Stimulated activated CD8-positive, alpha-beta memory T cell treated with anti-CD3 and anti-CD28 coated beads, Interleukin-7, amount 100 ng/mL, for 1 hour (primary cell): ENCODE data around the gene COX7B.
"Not testable (repeated sequence)": the region's sequence is repeated elsewhere in the genome, so short reads cannot be mapped to it uniquely, and the experiment has no call there.

Experiments
- DNase-seq, 2 donors: peaks; one replicate each; pipeline ENCODE4 v3.0.0-alpha.2; 2020; ENCODE audit warnings: low read depth in 2 of 2

COX7B gene, protein sequence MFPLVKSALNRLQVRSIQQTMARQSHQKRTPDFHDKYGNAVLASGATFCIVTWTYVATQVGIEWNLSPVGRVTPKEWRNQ

DNA sequence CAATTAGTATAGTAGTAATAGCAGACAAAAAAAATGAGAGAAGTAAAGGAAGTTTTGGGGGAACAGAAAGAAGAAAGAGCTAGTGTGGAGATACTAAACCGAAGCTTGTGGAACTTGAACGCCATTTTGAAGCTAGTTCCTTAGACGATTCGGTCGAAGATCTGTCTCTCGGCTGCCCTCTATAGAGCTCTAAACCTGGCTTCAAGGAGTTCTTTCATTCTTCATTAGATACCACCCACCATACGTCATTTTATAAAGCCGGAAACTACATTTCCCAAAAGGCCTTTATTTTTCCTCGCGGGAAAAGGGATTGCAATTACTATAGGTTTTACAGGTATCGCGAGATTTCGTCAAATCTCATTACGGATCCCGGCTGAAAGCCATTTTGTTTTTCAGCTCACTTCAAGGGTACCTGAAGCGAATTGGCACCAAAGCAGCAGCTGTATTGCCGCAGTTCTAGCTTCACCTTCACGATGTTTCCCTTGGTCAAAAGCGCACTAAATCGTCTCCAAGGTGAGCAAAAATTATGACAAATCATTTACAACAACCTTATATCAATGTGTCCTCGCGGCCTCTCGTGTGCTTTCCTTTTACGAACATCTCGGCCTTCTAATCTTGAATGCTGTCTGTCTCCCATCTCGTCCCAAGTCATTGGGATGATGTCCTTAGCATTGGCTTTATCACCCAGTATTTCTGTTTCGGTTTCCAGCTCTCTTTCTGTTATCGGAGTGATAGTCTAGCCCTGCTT is at the start of gene COX7B:
TSS of gene COX7B (plus strand) at position 388 of the 748 bp plus-strand sequence. CDS start at position 474, 86 bp downstream.
- DNase-seq: peak; percentile 9 to 22

DNA sequence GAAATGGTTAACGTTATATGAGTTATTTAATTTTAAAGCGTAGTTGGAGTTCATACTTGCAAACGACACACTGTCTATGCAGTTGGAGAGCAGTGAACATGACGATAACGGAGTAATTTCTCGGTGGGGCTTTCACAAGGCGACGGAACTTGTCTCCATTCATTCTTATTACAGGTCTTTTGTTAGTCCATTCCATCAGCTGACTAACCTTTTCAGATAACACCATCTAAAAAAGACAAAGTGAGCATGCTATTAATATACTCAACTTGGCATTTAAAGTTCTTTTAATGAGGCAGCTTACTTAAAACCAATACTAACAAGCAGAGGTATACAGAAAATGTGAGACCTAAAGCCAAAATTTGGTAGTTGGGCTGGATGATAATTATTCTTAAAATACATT is 23.9 kb upstream of the COX7B start:
- no peak for DNase-seq

- DNase-seq: not testable (repeated sequence)
These were observed 17.9 kb upstream of the COX7B start for GRCh38 chrX:77881418-77881817.

DNA sequence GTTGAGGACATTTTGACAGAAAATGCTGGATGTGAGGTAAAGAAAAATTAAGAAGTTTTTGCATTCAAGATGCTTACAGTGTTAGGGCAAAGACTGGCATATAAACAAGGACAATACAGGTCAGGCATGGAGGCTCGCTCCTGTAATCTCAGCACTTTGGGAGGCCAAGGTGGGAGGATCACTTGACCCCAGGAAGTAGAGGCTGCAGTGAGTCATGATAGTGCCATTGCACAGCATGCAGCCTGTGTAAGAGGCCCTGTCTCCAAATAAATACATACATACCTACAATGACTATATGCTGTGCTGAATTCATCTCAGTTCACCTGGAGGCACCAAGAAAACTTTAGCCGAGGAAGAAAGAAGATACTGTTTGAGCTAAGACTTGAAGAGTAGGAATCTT is 6.4 kb upstream of the COX7B start:
- DNase-seq: no peak

DNA sequence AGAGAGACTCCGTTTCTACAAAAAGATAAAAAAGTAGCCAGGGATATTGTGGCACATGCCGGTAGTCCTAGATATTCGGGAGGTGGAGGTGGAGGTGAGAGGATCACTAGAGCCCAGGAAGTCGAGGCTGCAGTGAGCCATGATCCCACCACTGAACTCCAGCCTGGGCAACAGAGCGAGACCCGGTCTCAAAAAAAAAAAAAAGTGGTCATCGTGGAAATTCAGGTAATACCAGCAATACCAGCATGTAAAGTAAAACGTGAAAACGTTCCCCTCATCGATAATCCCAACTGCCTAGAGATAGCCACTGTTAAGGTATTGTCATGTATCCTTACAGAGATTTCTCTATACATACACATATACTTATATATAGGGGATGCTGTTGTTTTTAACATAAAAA is 5.6 kb upstream of the COX7B start:
- DNase-seq: no peak

DNA sequence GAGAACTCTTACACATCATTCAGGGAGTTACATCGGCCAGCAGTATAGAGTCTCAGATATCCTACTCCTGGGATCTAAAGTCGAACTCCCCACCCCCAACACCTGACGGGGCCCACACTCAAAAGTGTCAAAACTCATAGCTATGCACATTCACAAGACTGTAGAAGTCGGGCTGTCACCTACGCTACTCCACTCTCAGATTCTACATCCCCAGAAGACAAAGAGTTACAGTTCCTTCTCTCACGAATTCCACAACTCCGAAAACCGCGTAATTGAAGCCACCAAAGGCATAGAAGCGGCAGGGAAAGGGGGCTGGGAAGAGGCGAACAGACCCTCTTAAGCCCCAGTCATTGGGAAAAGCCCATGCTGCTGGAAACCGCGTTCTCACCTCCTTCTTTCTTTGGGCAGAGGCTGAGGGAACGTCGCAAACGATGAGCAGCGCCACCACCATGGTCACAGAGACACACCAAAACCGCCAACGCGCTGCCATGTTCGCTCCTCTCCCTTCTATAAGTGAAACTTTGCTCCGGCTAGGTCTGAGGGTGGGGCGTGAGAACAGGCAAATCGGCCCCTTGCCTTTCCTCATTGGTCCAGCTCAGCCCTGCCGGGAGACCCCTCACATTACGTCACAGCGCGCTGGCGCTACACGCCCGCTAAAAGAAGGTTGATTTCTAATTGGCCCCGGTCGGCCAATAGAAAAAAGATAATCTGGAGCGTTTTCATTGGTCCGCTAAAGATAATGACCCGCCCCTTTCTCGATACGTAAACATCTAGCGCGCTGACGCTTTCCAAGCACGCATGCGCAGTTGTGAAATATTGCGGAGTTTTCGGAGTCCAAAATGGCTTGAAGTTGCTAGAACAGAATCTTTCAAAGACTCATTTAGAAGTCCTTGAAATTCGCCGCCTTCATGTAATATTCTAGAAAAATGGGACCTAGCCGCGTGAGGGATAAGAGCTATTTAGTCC is 4.1 kb upstream of the COX7B start, which contains the start of gene MAGT1:
TSS of gene MAGT1 (minus strand) at position 515 of the 966 bp plus-strand sequence. CDS start at position 490, 25 bp downstream.
- peak; percentile 64 to 70 for DNase-seq

DNA sequence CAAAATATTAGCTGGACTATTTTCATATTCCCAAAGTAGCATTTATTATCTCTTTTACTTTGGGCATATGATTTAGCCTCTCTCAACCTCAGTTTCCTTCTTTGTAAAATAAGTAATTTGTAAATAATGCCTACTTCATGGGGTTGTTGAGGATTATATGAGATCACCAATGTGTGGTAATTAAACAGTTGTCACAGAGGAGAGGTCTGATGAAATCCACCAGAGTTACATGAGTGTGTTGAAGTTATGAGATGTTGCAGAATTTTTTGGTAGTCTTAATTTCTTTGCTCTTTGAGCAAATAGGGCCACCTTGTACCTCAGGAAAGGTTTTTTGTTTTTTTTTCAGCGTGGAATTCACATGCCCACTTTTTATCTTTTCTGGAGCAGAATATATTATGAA is 1.4 kb downstream of the COX7B start:
- no peak for DNase-seq

- no peak for DNase-seq
These were observed 2.2 kb downstream of the COX7B start for GRCh38 chrX:77901506-77901905.

- DNase-seq: peak; percentile 73 to 75
These were observed 11.0 kb downstream of the COX7B start, which contains the start of gene ATP7A for GRCh38 chrX:77910108-77910840. TSS of gene ATP7A (plus strand) at chrX:77910693. CDS start at chrX:77971642, 60,949 bp downstream.

GRCh38 chrX:77917294-77917933 is 18.1 kb downstream of the COX7B start:
- DNase-seq: no peak

DNA sequence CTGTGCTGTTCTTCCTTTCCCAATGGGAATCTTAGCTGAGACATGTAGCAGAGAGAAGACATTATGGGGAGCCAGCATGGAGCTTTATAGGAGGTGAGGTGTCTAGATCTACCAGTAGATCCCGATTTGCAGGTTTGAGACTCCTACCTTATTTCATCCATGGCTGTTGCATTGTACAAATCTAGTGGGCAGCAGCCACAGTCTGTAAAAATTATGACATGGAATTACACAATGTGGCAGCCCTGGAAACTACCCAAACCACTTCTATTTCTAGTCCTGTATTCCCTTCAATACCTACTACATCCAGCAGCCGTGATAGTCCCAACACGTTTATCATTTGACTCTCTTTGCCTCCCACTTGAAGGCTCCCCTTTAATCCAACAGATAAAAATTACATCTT is 19.3 kb downstream of the COX7B start:
- DNase-seq: no peak

DNA sequence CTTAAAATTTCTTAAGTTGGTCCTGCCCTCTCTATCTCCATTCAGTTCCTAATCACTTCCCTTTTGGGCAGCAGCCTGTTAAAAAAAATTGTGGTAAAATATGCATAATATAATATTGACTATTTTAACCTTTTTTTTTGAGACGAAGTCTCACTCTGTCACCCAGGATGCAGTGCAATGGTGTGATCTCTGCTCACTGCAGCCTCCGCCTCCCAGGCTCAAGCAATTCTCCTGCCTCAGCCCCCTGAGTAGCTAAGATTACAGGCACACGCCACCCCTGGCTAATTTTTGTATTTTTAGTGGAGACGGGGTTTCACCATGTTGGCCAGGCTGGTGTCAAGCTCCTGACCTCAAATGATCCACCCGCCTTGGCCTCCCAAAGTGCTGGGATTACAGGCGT is 20.1 kb downstream of the COX7B start:
- DNase-seq: not testable (repeated sequence)

DNA sequence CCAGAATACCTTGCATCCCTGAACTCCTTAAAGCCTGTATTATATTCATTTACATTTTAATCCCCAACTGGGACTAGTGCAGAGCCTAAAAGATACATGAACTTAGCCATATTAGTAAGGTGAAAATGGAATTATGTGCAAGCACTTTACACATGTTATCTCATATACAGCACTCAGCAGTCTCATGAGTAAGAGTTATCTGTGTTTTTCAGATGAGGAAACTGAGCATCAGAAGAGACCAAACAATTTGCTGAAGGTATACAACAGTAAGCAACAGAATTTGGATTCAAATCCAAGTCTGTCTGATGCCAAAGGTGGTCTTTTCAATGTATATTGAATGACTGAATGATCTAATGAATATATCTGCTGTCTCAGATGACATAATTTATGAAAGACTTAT is 23.5 kb downstream of the COX7B start:
- DNase-seq: no peak

DNA sequence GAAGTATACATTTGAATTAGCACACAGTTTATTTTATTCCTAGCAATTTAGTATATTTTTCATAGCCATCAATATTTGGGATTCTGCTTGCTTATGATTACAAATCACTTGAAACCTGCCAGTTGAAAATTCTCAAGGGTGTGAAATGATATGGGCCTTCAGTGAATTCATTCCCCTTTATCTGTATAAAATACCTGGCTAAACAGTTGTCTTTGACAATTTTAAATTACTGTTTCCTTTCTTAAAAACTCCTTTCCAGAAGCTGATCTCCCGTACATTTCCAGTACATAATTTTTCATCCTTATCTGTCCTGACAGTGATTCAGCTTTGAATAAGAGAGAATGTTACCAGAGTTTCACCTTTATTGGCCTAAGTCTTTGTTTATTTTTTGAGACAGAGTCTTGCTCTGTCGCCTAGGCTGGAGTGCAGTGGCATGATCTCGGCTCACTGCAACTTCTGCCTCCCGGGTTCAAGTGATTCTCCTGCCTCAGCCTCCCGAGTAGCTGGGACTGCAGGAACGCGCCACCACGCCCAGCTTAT is 25.1 kb downstream of the COX7B start:
- no peak for DNase-seq

DNA sequence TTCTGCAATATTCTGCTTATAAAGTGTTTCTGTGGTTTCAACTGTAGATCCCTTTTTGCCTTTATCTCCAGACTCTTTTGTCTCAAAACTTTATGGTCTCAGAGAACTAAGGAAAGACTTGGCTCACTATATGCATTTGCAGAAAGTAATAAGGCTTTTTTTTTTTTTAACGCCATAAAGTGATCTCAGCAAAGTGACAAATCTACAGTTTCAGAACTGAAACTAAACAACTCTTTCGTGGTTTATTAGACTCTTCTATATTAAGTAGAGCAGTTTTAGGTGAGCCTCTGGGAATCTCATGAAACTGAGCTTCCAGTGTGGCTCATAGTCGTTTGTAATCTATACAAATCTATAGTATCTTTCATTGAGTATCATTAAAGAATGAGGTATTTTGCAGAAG is 26.5 kb downstream of the COX7B start:
- no peak for DNase-seq

DNA sequence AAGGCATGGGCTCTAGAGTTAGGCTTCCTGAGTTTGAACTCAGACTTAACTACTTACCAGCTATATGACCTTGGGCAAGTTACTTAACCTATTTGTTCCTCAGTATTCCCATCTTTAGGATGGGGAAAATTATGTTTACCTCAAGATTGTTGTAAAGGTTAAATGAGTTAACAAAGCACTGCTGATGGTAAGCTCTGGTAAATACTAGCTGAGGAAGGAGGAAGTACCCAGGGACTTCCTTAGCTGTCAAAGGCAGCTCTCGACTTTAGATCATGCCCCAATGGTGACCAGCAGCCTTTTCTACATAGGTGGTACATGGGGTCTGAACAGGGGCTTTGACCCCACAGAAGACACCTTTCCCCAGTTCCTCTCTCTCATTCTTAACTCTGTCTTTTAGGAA is 31.3 kb downstream of the COX7B start:
- DNase-seq: no peak

GRCh38 chrX:77935886-77936285 is 36.6 kb downstream of the COX7B start:
- DNase-seq: no peak

DNA sequence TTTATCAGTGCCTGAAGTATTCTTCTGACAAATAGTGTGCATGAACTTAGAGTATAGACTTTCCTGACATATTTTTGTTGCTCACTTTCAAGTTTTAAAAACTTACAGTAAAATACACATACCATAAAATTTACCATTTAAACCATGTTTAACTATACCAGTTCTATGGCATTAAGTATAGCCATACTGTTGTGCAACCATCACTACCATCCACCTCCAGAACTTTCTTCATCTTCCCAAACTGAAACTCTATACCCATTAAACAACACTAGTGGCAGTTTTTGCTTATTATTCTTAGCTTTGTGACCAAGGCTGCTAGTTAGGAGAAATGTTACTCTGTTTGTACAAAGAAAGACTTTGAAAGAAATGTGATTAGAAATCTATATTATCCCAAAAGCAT is 37.0 kb downstream of the COX7B start:
- no peak for DNase-seq

- DNase-seq: no peak
These were observed 38.0 kb downstream of the COX7B start for GRCh38 chrX:77937291-77937690.

GRCh38 chrX:77938083-77938680 is 38.9 kb downstream of the COX7B start:
- DNase-seq: no peak
